GM11168 (cell line): ENCODE results near the gene SENP7.

ENCODE experiments used
- in situ Hi-C: fragments of 300-500 bp; cut with MboI; formaldehyde crosslinking; loops from one replicate; pipeline ENCODE4 v1.12.0; 2022; ENCODE audit warnings: low sequenced_read_pairs; ENCODE audit not compliant: unreplicated experiment

SENP7 gene

GRCh38 chr3:101281521-101282030 lies 231.4 kb downstream of the SENP7 start:
- in situ Hi-C loops: no loop called here

GRCh38 chr3:101279765-101280385 lies 233.1 kb downstream of the SENP7 start:
- in situ Hi-C loops: no loop called here

GRCh38 chr3:101279162-101279561 lies 233.8 kb downstream of the SENP7 start:
- in situ Hi-C loops: no loop called here

- in situ Hi-C loops: no loop called here
Observed at GRCh38 chr3:101278727-101279126, 234.3 kb downstream of the SENP7 start.
